Erythroblast (primary cell): Measurements from ENCODE around the gene MRPL14.

Experiments used
- GATA1 ChIP-seq: IDR thresholded peaks from 2 replicates; pipeline ENCODE4 v1.6.1; 2011; ENCODE audit warnings: low read depth, mild to moderate bottlenecking, control low read depth, low read length, moderate library complexity
- POLR2A ChIP-seq: IDR thresholded peaks from 2 replicates; pipeline ENCODE4 v1.6.1; 2011; ENCODE audit warnings: mild to moderate bottlenecking, low read length

DNA sequence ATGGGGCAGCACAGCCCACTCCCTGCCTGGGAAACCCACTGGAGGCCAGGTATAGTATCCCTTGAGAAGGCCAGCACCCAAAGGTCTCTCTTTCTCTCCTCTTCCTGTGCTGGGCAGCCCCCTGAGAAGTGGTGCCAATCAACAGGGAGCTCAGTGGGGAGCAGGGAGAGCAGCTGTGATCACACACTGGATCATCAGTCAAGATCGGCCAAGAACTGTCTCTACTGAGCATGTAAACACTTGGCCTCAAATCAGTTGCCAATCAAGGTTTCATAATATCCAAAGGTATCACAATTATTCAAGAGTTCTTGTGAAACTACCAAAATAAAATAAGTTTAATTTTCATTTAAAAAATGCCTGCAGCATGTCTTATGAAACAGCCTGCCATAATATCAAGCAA is 18.8 kb downstream of the MRPL14 start:
- no peak for TF ChIP-seq POLR2A
- TF ChIP-seq GATA1, result no peak
